Heart left ventricle (tissue), 13 donors: ENCODE measurements around the gene LTBP2.

ENCODE experiments used
- CTCF ChIP-seq, 12 donors: fragments of 200-600 bp; sonication (generic) in 4 of 12; IDR thresholded peaks; one replicate each; pipeline versions ENCODE4 v1.5.0 to v1.8.0; 2018 to 2022; ENCODE audit warnings: antibody characterized with exemption in 12 of 12, mild to moderate bottlenecking in 5 of 12
- POLR2A ChIP-seq, 2 donors: fragments of 450-650 bp; IDR thresholded peaks; one replicate each; pipeline ENCODE4 v1.6.1; 2017; ENCODE audit warnings: antibody characterized with exemption in 2 of 2, mild to moderate bottlenecking in 2 of 2, moderate library complexity in 2 of 2
- donor health status: ischemic (EF 13 %, LVEDD 7.1; RV severe dilation, severe dysfunction).
- donor health status: DM: no; HTN: yes; CAD: no.
- donor health status: DM: no; HTN: no; CAD: no.
- donor health status: ischemic (EF 25% LVEDD 6.9; RV normal size, moderate dysfunction).
- donor health status: ischemic (EF 25% LVEDD 5.7; RV mildly dilated, moderate dysfunction).
- donor health status: ischemic (EF 35%, LVEDD 5.7; RV mildly dilated, moderate dysfunction).
- donor health status: nonischemic (EF 11% LVEDD 7.7; RV severe dilation, severe dysfunction).
- donor health status: DM: yes; HTN: yes; CAD: no.
- donor health status: PGD.
- donor health status: ischemic (EF 29% LVEDD 5.4; RV normal size, mild dysfunction).
- donor health status: nonischemic (EF 23%, LVEDD 6.1; RV moderate dilation, normal function).

GRCh38 chr14:74468513-74468912, 143.5 kb downstream of the LTBP2 start:
- TF ChIP-seq CTCF (IDR thresholded peaks at IDR 0.05) (no peak), POLR2A (IDR thresholded peaks at IDR 0.05) (no peak)
